Vagina (tissue), 2 donors: ENCODE results near the gene RNF182. TPM values are rescaled to one million over a fixed set of nuclear protein-coding genes. Genes with fewer than 3 reads are reported as not detected.

Source experiments
- DNase-seq, 2 donors: peaks; one replicate each; pipeline ENCODE4 v3.0.0-alpha.2; 2017; ENCODE audit errors: extremely low spot score in 2 of 2
- H3K27ac ChIP-seq: fragments of 200-600 bp; sonication (generic); one replicate; pipeline ENCODE4 v1.5.1; 2019
- H3K27me3 ChIP-seq: fragments of 200-600 bp; sonication (generic); one replicate; pipeline ENCODE4 v1.5.1; 2019
- H3K36me3 ChIP-seq, 2 donors: fragments of 200-600 bp; sonication (generic); one replicate each; pipeline ENCODE4 v1.5.1; 2017 to 2019
- H3K4me1 ChIP-seq: fragments of 200-600 bp; sonication (generic); one replicate; pipeline ENCODE4 v1.5.1; 2019
- H3K4me3 ChIP-seq, 2 donors: fragments of 200-600 bp; sonication (generic); 1 replicate in 1 of 2; 2 replicates in 1 of 2; pipeline ENCODE4 v1.5.1; 2016 to 2019
- H3K9me3 ChIP-seq: fragments of 200-600 bp; sonication (generic); one replicate; pipeline ENCODE4 v1.5.1; 2019
- CTCF ChIP-seq, 3 experiments: fragments of 450-650 bp in 2 of 3; fragments of 200-600 bp in 1 of 3; sonication (generic) in 1 of 3; IDR thresholded peaks; one replicate each; pipeline ENCODE4 v1.5.1; 2017 to 2019; ENCODE audit warnings: antibody characterized with exemption in 3 of 3, mild to moderate bottlenecking in 2 of 3, moderate library complexity in 2 of 3
- POLR2A ChIP-seq, 2 donors: fragments of 450-650 bp; IDR thresholded peaks; one replicate each; pipeline ENCODE4 v1.6.1; 2017; ENCODE audit warnings: antibody characterized with exemption in 2 of 2, mild to moderate bottlenecking in 2 of 2, moderate library complexity in 2 of 2
- POLR2AphosphoS5 ChIP-seq, 2 donors: sonication (generic); formaldehyde crosslinking; IDR thresholded peaks; one replicate each; pipeline ENCODE4 v1.9.0; 2017; ENCODE audit warnings: antibody characterized with exemption in 2 of 2, mild to moderate bottlenecking in 2 of 2, low read depth in 1 of 2; ENCODE audit not compliant: insufficient read depth in 1 of 2
- intact Hi-C: fragments of 100-400 bp; cut with DNase I; formaldehyde crosslinking; loops from one replicate; pipeline ENCODE4 v1.15.1; 2023
- total RNA-seq: library from RNA; depleted of rRNA; stranded (reverse); fragments of >200 nt; gene quantifications from one replicate; pipeline ENCODE4 v1.2.3, GENCODE V29; 2016

Gene RNF182
- total RNA-seq, 1 donor from 2014 or later = 2.2 TPM

GRCh38 chr6:14010275-14010674 is 85.5 kb downstream of the RNF182 start:
- H3K9me3 ChIP-seq = no peaks in the 10 kb centered on the region
- TF ChIP-seq POLR2A (IDR thresholded peaks at IDR 0.05) (no peak), CTCF (IDR thresholded peaks at IDR 0.05) (no peak), POLR2AphosphoS5 (IDR thresholded peaks at IDR 0.05; ENCODE audit: insufficient read depth in 1 of 2, low read depth in 1 of 2) (no peak)
- no peaks in the 10 kb centered on the region for H3K27me3 ChIP-seq
- H3K27ac ChIP-seq = no peak overlapping the region
- intact Hi-C loops = no loop called here
- DNase-seq = no peak
- H3K4me1 ChIP-seq = no peaks in the 10 kb centered on the region
- no peak overlapping the region for H3K4me3 ChIP-seq
- H3K36me3 ChIP-seq = no peaks in the 10 kb centered on the region

GRCh38 chr6:14012313-14013030 is 87.7 kb downstream of the RNF182 start:
- Histone ChIP-seq H3K4me3 (no peak overlapping the region), H3K9me3 (no peaks in the 10 kb centered on the region), H3K36me3 (no peaks in the 10 kb centered on the region), H3K27me3 (no peaks in the 10 kb centered on the region), H3K4me1 (no peaks in the 10 kb centered on the region), H3K27ac (no peak overlapping the region)
- DNase-seq = peak in 1 of 2 donors; percentile 34
- intact Hi-C loops = no loop called here
- TF ChIP-seq POLR2AphosphoS5 (IDR thresholded peaks at IDR 0.05; ENCODE audit: insufficient read depth in 1 of 2, low read depth in 1 of 2) (no peak), POLR2A (IDR thresholded peaks at IDR 0.05) (no peak), CTCF (IDR thresholded peaks at IDR 0.05) (no peak)

GRCh38 chr6:14015964-14016363 is 91.2 kb downstream of the RNF182 start:
- Histone ChIP-seq H3K4me1 (no peaks in the 10 kb centered on the region), H3K9me3 (no peaks in the 10 kb centered on the region), H3K27ac (no peak overlapping the region), H3K36me3 (no peaks in the 10 kb centered on the region), H3K4me3 (no peak overlapping the region), H3K27me3 (no peaks in the 10 kb centered on the region)
- TF ChIP-seq CTCF (IDR thresholded peaks at IDR 0.05) (no peak), POLR2A (IDR thresholded peaks at IDR 0.05) (no peak), POLR2AphosphoS5 (IDR thresholded peaks at IDR 0.05; ENCODE audit: insufficient read depth in 1 of 2, low read depth in 1 of 2) (no peak)
- no peak for DNase-seq
- intact Hi-C loops = no loop called here

GRCh38 chr6:14016432-14016831 is 91.7 kb downstream of the RNF182 start:
- Histone ChIP-seq H3K4me3 (no peak overlapping the region), H3K27ac (peak overlapping the region; percentile 11), H3K36me3 (no peaks in the 10 kb centered on the region), H3K4me1 (no peaks in the 10 kb centered on the region), H3K27me3 (no peaks in the 10 kb centered on the region), H3K9me3 (no peaks in the 10 kb centered on the region)
- no peak for TF ChIP-seq POLR2AphosphoS5 (IDR thresholded peaks at IDR 0.05; ENCODE audit: insufficient read depth in 1 of 2, low read depth in 1 of 2)
- TF ChIP-seq POLR2A (IDR thresholded peaks at IDR 0.05) = no peak
- TF ChIP-seq CTCF (IDR thresholded peaks at IDR 0.05) = no peak
- intact Hi-C loops = no loop called here
- no peak for DNase-seq

- Histone ChIP-seq H3K27me3 (no peaks in the 10 kb centered on the region), H3K4me1 (no peaks in the 10 kb centered on the region), H3K36me3 (no peaks in the 10 kb centered on the region), H3K9me3 (no peaks in the 10 kb centered on the region), H3K4me3 (no peak overlapping the region), H3K27ac (peak overlapping the region; percentile 11)
- TF ChIP-seq POLR2AphosphoS5 (IDR thresholded peaks at IDR 0.05; ENCODE audit: insufficient read depth in 1 of 2, low read depth in 1 of 2) = no peak
- no peak for TF ChIP-seq POLR2A (IDR thresholded peaks at IDR 0.05)
- no peak for TF ChIP-seq CTCF (IDR thresholded peaks at IDR 0.05)
- DNase-seq = no peak
- intact Hi-C loops = no loop called here
Observed at GRCh38 chr6:14016935-14017625, 92.3 kb downstream of the RNF182 start.
